ENCODE results near the gene RHPN2.
"Not testable (repeated sequence)": the region's sequence is repeated elsewhere in the genome, so short reads cannot be mapped to it uniquely, and the experiment has no call there.

Gene RHPN2

GRCh38 chr19:33035461-33035860 is 29.2 kb downstream of the RHPN2 start:
- no peaks in the 10 kb centered on the region for H3K36me3 Mint-ChIP-seq (ENCODE audit: insufficient read depth)
- no peak overlapping the region for H3K27ac Mint-ChIP-seq
- H3K4me1 Mint-ChIP-seq (ENCODE audit: low read depth in 2 of 2), result peaks cover 4 to 7% of the 10 kb centered on the region in 2 donors
- DNase-seq (no peak), ATAC-seq (replicated peaks) (no peak)
- no peak overlapping the region for H3K4me3 Mint-ChIP-seq
- no peaks in the 10 kb centered on the region for H3K9me3 Mint-ChIP-seq
- H3K27me3 Mint-ChIP-seq, result peaks cover 0 to 15% of the 10 kb centered on the region in 2 donors

- Mint-ChIP-seq H3K27ac (no peak overlapping the region), H3K36me3 (ENCODE audit: insufficient read depth) (no peaks in the 10 kb centered on the region), H3K27me3 (peaks cover 0 to 6% of the 10 kb centered on the region in 2 donors), H3K9me3 (peaks cover 0 to 1% of the 10 kb centered on the region in 2 donors), H3K4me3 (no peak overlapping the region), H3K4me1 (ENCODE audit: low read depth in 2 of 2) (peaks cover under 1 to 2% of the 10 kb centered on the region in 2 donors)
- ATAC-seq (replicated peaks) (no peak), DNase-seq (no peak)
Measured at GRCh38 chr19:33032218-33032781, 32.4 kb downstream of the RHPN2 start.

DNA sequence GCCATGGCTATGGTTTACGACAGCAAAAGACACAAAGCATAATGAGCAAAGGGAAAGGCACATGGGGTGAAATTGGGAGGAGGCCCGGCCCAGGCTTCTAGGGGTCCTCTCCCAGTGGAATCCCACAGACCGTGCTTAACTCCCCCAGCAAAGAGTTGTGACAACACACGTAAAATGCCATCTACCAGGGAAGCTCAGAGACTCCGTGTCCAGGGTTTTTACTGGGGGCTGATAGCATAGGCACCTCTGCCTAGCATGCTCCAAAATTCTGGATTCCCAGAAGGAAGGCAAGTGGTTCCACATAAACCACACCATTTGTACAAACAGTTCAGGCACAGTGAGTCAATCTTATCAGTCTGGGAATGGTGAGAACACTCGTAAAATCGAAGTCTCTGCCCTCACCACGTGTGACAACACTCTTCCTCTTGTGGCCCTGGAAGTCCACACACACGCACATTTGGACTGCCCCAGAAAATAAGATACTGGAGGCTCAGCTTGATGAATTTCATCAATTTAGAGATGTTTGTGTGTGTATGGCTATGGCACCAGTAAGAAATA is 34.9 kb downstream of the RHPN2 start:
- Mint-ChIP-seq H3K27me3 (peaks cover 7 to 13% of the 10 kb centered on the region in 2 donors), H3K36me3 (ENCODE audit: insufficient read depth) (peaks cover 4% of the 10 kb centered on the region), H3K4me1 (ENCODE audit: low read depth in 2 of 2) (no peaks in the 10 kb centered on the region), H3K9me3 (peaks cover 0 to 1% of the 10 kb centered on the region in 2 donors), H3K27ac (no peak overlapping the region), H3K4me3 (no peak overlapping the region)
- no peak for DNase-seq
- no peak for ATAC-seq (replicated peaks)

GRCh38 chr19:33026602-33027001 is 38.1 kb downstream of the RHPN2 start:
- peaks cover 13 to 25% of the 10 kb centered on the region in 2 donors for H3K27me3 Mint-ChIP-seq
- H3K4me1 Mint-ChIP-seq (ENCODE audit: low read depth in 2 of 2); H3K4me3 Mint-ChIP-seq; H3K27ac Mint-ChIP-seq; DNase-seq; ATAC-seq (replicated peaks); H3K9me3 Mint-ChIP-seq; H3K36me3 Mint-ChIP-seq (ENCODE audit: insufficient read depth): not testable (repeated sequence)

GRCh38 chr19:33025468-33026238 is 39.0 kb downstream of the RHPN2 start:
- not testable (repeated sequence) for H3K36me3 Mint-ChIP-seq (ENCODE audit: insufficient read depth); DNase-seq; H3K27ac Mint-ChIP-seq; H3K4me3 Mint-ChIP-seq; H3K9me3 Mint-ChIP-seq; ATAC-seq (replicated peaks); H3K4me1 Mint-ChIP-seq (ENCODE audit: low read depth in 2 of 2)
- peaks cover 13 to 20% of the 10 kb centered on the region in 2 donors for H3K27me3 Mint-ChIP-seq

GRCh38 chr19:33024398-33024797 is 40.3 kb downstream of the RHPN2 start:
- H3K27me3 Mint-ChIP-seq, result peaks cover 13 to 19% of the 10 kb centered on the region in 2 donors
- peaks cover 4% of the 10 kb centered on the region for H3K36me3 Mint-ChIP-seq (ENCODE audit: insufficient read depth)
- peaks cover 0 to 1% of the 10 kb centered on the region in 2 donors for H3K9me3 Mint-ChIP-seq
- no peak overlapping the region for H3K27ac Mint-ChIP-seq
- ATAC-seq (replicated peaks), result no peak
- no peak overlapping the region for H3K4me3 Mint-ChIP-seq
- DNase-seq, result no peak
- no peaks in the 10 kb centered on the region for H3K4me1 Mint-ChIP-seq (ENCODE audit: low read depth in 2 of 2)

- H3K36me3 Mint-ChIP-seq (ENCODE audit: insufficient read depth), result peaks cover 4% of the 10 kb centered on the region
- H3K27ac Mint-ChIP-seq, result no peak overlapping the region
- H3K4me3 Mint-ChIP-seq, result no peak overlapping the region
- no peaks in the 10 kb centered on the region for H3K9me3 Mint-ChIP-seq
- no peak for DNase-seq
- H3K4me1 Mint-ChIP-seq (ENCODE audit: low read depth in 2 of 2), result no peaks in the 10 kb centered on the region
- ATAC-seq (replicated peaks), result no peak
- H3K27me3 Mint-ChIP-seq, result peaks cover 13 to 19% of the 10 kb centered on the region in 2 donors
Measured at GRCh38 chr19:33022472-33023116, 42.1 kb downstream of the RHPN2 start.

DNA sequence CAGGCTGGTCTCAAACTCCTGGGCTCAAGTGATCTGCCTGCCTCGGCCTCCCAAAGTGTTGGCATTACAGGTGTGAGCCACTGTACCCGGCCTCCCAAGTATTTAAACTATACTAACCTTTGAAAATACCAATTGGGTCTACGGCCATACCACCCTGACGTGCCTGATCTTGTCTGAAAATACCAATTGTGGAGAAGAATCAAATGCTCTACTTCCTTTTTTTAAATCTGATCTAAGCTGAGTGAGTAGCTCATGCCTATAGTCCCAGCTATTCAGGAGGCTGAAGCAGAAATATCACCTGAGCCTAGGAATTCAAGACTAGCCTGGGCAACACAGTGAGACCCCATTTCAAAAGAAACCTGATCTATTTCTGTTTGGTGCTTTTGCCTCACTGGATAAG is 53.8 kb downstream of the RHPN2 start:
- not testable (repeated sequence) for H3K9me3 Mint-ChIP-seq; H3K36me3 Mint-ChIP-seq (ENCODE audit: insufficient read depth); ATAC-seq (replicated peaks)

DNA sequence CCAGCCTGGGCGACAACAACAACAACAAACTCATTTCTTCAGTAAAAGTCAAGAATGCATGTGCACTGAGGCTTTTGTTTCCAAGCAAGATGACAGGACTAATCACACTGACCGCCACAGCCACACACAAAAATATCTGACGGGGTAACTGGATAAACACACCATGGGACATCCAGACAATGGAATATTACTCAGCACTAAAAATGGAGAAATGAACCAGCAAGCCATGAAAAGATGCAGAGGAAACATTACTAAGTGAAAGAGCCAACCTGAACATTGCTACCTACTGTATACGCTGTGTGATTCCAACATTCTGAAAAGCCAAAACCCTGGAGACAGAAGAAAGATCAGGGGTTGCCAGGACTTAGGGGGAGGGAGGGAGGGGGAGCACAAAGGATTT is 56.0 kb downstream of the RHPN2 start:
- Mint-ChIP-seq H3K4me1 (ENCODE audit: low read depth in 2 of 2) (no peaks in the 10 kb centered on the region), H3K9me3 (no peaks in the 10 kb centered on the region), H3K4me3 (no peak overlapping the region), H3K27me3 (peaks cover 6 to 19% of the 10 kb centered on the region in 2 donors), H3K27ac (no peak overlapping the region), H3K36me3 (ENCODE audit: insufficient read depth) (no peaks in the 10 kb centered on the region)
- DNase-seq (no peak), ATAC-seq (replicated peaks) (no peak)

More for the DNA sequence above, 53.8 kb downstream of the RHPN2 start:
- not testable (repeated sequence) for H3K4me3 Mint-ChIP-seq; H3K4me1 Mint-ChIP-seq (ENCODE audit: low read depth in 2 of 2); H3K27ac Mint-ChIP-seq; DNase-seq
- peaks cover 0 to 26% of the 10 kb centered on the region in 2 donors for H3K27me3 Mint-ChIP-seq

GRCh38 chr19:33005440-33005839 is 59.2 kb downstream of the RHPN2 start:
- H3K27ac Mint-ChIP-seq, result no peak overlapping the region
- H3K9me3 Mint-ChIP-seq, result no peaks in the 10 kb centered on the region
- H3K36me3 Mint-ChIP-seq (ENCODE audit: insufficient read depth), result no peaks in the 10 kb centered on the region
- DNase-seq (no peak), ATAC-seq (replicated peaks) (no peak)
- peaks cover 3 to 4% of the 10 kb centered on the region in 2 donors for H3K4me1 Mint-ChIP-seq (ENCODE audit: low read depth in 2 of 2)
- peaks cover 6% of the 10 kb centered on the region in 2 donors for H3K27me3 Mint-ChIP-seq
- H3K4me3 Mint-ChIP-seq, result no peak overlapping the region

- not testable (repeated sequence) for H3K4me3 Mint-ChIP-seq; H3K36me3 Mint-ChIP-seq (ENCODE audit: insufficient read depth); H3K27ac Mint-ChIP-seq; H3K9me3 Mint-ChIP-seq; ATAC-seq (replicated peaks); H3K4me1 Mint-ChIP-seq (ENCODE audit: low read depth in 2 of 2); DNase-seq; H3K27me3 Mint-ChIP-seq
Measured at GRCh38 chr19:33003424-33004024, 61.2 kb downstream of the RHPN2 start.

DNA sequence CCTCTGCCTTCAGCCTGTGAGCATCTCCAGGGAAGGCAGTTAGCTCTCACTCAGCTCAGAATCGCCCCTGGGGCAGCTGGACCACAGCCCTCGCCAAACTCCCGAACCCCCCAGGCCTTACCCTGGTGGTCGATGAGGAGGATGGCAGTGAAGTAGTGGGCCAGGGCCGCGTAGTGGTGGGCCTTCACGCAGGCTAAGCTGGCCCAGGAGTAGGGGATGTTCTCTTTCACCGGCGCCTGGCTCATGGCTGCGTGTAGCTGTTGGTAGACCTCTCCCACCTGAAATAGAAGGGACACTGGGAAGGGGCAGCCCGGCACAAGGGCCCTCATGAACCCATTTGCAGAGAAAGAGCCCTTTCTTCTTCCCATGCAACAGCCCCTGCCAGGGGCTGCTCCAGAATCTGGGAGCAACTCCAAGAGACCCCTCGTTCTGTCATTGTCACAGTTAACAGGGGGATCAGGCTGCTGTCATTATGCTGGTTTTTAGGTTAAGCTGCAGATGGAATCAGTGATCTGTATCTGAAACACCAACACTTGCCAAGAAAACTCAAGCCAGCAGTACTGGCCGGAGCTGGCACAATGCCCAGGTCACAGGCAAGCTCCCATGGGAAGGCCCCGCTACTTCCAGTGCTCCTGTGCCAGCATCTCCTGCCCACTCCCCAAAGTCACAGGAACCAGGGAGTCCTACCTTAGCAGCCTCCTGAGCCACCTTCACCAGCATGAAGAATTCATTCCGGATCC is 62.4 kb downstream of the RHPN2 start:
- not testable (repeated sequence) for H3K27me3 Mint-ChIP-seq; H3K27ac Mint-ChIP-seq; H3K4me3 Mint-ChIP-seq; ATAC-seq (replicated peaks); H3K9me3 Mint-ChIP-seq; H3K4me1 Mint-ChIP-seq (ENCODE audit: low read depth in 2 of 2); H3K36me3 Mint-ChIP-seq (ENCODE audit: insufficient read depth); DNase-seq

GRCh38 chr19:33000910-33001309 is 63.8 kb downstream of the RHPN2 start:
- H3K27me3 Mint-ChIP-seq, result peaks cover 9 to 13% of the 10 kb centered on the region in 2 donors
- peaks cover 5% of the 10 kb centered on the region in 2 donors for H3K4me1 Mint-ChIP-seq (ENCODE audit: low read depth in 2 of 2)
- H3K9me3 Mint-ChIP-seq, result no peaks in the 10 kb centered on the region
- no peak overlapping the region for H3K27ac Mint-ChIP-seq
- DNase-seq (no peak), ATAC-seq (replicated peaks) (no peak)
- no peaks in the 10 kb centered on the region for H3K36me3 Mint-ChIP-seq (ENCODE audit: insufficient read depth)
- H3K4me3 Mint-ChIP-seq, result no peak overlapping the region

Data from effector memory CD8-positive, alpha-beta T cell (primary cell).